PC-9 (cell line): ENCODE data around the gene DPYD. TPM values are rescaled to one million over a fixed set of nuclear protein-coding genes. Genes with fewer than 3 reads are reported as not detected.

ENCODE experiments used
- BruUV-seq: library from RNA; stranded (reverse); fragments of 400-500 nt; replicated peaks from 2 replicates; lab custom pipeline; 2021; lab: Mats Ljungman, UMichigan
- CTCF ChIA-PET: fragments of 300-600 bp; sonication (Branson Sonifier 250); formaldehyde crosslinking; loops from one replicate; lab custom pipeline; 2022; ENCODE audit warnings: antibody characterized with exemption; lab: Charles Lee
- POLR2A ChIA-PET: fragments of 300-600 bp; sonication (Branson Sonifier 250); formaldehyde crosslinking; loops from one replicate; lab custom pipeline; 2022; ENCODE audit warnings: antibody characterized with exemption; ENCODE audit not compliant: unreplicated experiment; lab: Charles Lee
- DNase-seq, 2 experiments: peaks; one replicate each; pipeline versions ENCODE4 v3.0.0 to v3.0.0-alpha.2; 2015 to 2022; ENCODE audit warnings: mixed read lengths in 1 of 2
- H2AFZ ChIP-seq: fragments of 200-600 bp; sonication (generic); 2 replicates; pipeline ENCODE4 v1.8.1; 2017; ENCODE audit warnings: antibody characterized with exemption
- H3F3A ChIP-seq: fragments of 200-600 bp; sonication (generic); 2 replicates; pipeline ENCODE4 v1.8.1; 2017; ENCODE audit warnings: antibody characterized with exemption, mild to moderate bottlenecking, low read depth; ENCODE audit not compliant: insufficient read depth
- H3K27ac ChIP-seq: fragments of 200-600 bp; sonication (generic); 2 replicates; pipeline ENCODE4 v1.6.1; 2016; ENCODE audit warnings: mixed run types
- H3K27me3 ChIP-seq: fragments of 200-600 bp; sonication (generic); 2 replicates; pipeline ENCODE4 v1.6.1; 2016; ENCODE audit warnings: low read depth, mixed run types; ENCODE audit not compliant: insufficient read depth
- H3K36me3 ChIP-seq: fragments of 200-600 bp; sonication (generic); 2 replicates; pipeline ENCODE4 v1.6.1; 2016; ENCODE audit warnings: low read depth, mixed run types
- H3K4me1 ChIP-seq: fragments of 200-600 bp; sonication (generic); replicated peaks from 2 replicates; pipeline ENCODE4 v1.6.1; 2016; ENCODE audit warnings: mixed run types; ENCODE audit not compliant: insufficient read depth
- H3K4me2 ChIP-seq: fragments of 200-600 bp; sonication (generic); 2 replicates; pipeline ENCODE4 v1.6.1; 2017; ENCODE audit warnings: mixed run types
- H3K4me3 ChIP-seq: fragments of 200-600 bp; sonication (generic); 2 replicates; pipeline ENCODE4 v1.6.1; 2016; ENCODE audit warnings: mixed run types
- H3K79me2 ChIP-seq: fragments of 200-600 bp; sonication (generic); 2 replicates; pipeline ENCODE4 v1.6.1; 2017; ENCODE audit warnings: low read depth, mixed run types
- H3K9me2 ChIP-seq: fragments of 200-600 bp; sonication (generic); 2 replicates; pipeline ENCODE4 v1.8.1; 2017; ENCODE audit warnings: mild to moderate bottlenecking; ENCODE audit not compliant: insufficient read depth
- H3K9me3 ChIP-seq: fragments of 200-600 bp; sonication (generic); 2 replicates; pipeline ENCODE4 v1.8.1; 2016; ENCODE audit warnings: low read depth; ENCODE audit not compliant: insufficient read depth
- H4K20me1 ChIP-seq: fragments of 200-600 bp; sonication (generic); 2 replicates; pipeline ENCODE4 v1.8.1; 2017; ENCODE audit not compliant: insufficient read depth
- CTCF ChIP-seq: fragments of 200-600 bp; sonication (generic); conservative IDR thresholded peaks from 2 replicates; pipeline ENCODE4 v1.6.1; 2017; ENCODE audit warnings: mixed run types, antibody characterized with exemption, mild to moderate bottlenecking, moderate library complexity
- EZH2 ChIP-seq: fragments of 200-600 bp; sonication (generic); IDR thresholded peaks from 2 replicates; pipeline ENCODE4 v1.8.0; 2017; ENCODE audit warnings: antibody characterized with exemption, low read depth
- intact Hi-C: fragments of 100-400 bp; cut with micrococcal nuclease; formaldehyde crosslinking; loops from one replicate; pipeline ENCODE4 v1.10.0; 2022; ENCODE audit not compliant: unreplicated experiment
- total RNA-seq: library from RNA; stranded (reverse); gene quantifications from 2 replicates; pipeline ENCODE4 v1.2.3, GENCODE V29; 2021

The DPYD gene
- total RNA-seq, 1 experiment from 2014 or later: 24.1 TPM

- no peak overlapping the region for H3K27ac ChIP-seq
- no TSS peak for BruUV-seq
- no peak overlapping the region for H3K4me2 ChIP-seq
- DNase-seq: no peak
- H3K4me1 ChIP-seq: no peaks in the 10 kb centered on the region
- no peak overlapping the region for H3K4me3 ChIP-seq
- H4K20me1 ChIP-seq: no peaks in the 10 kb centered on the region
- H3K79me2 ChIP-seq: no peaks in the 10 kb centered on the region
- intact Hi-C loops: no loop called here
- no peaks in the 10 kb centered on the region; the same call in 1 of the 2 replicates for H3F3A ChIP-seq
- no peaks in the 10 kb centered on the region for H3K9me3 ChIP-seq
- no peaks in the 10 kb centered on the region; the same call in 1 of the 2 replicates for H3K9me2 ChIP-seq
- CTCF ChIA-PET: no interaction called here
- TF ChIP-seq CTCF (no peak), EZH2 (no peak)
- no peaks in the 10 kb centered on the region for H3K27me3 ChIP-seq
- H2AFZ ChIP-seq: no peak overlapping the region
- no peaks in the 10 kb centered on the region for H3K36me3 ChIP-seq
- POLR2A ChIA-PET: no interaction called here
Observed at GRCh38 chr1:97875996-97876395, 44.8 kb downstream of the DPYD start.

GRCh38 chr1:97870589-97870988 lies 50.2 kb downstream of the DPYD start:
- Histone ChIP-seq H4K20me1 (no peaks in the 10 kb centered on the region), H3K27me3 (no peaks in the 10 kb centered on the region), H3K27ac (no peak overlapping the region), H2AFZ (no peak overlapping the region), H3K79me2 (no peaks in the 10 kb centered on the region), H3K9me3 (no peaks in the 10 kb centered on the region), H3F3A (no peaks in the 10 kb centered on the region; the same call in 1 of the 2 replicates), H3K4me1 (no peaks in the 10 kb centered on the region), H3K4me2 (no peak overlapping the region), H3K36me3 (no peaks in the 10 kb centered on the region), H3K4me3 (no peak overlapping the region), H3K9me2 (no peaks in the 10 kb centered on the region)
- no TSS peak for BruUV-seq
- intact Hi-C loops: no loop called here
- ChIA-PET POLR2A (interaction anchor here (0.6 kb wide), 2 partner anchors 34 to 135 kb away, joined by 3 read pairs; no protein-coding TSS in a partner anchor), CTCF (no interaction called here)
- DNase-seq: no peak
- TF ChIP-seq EZH2 (no peak), CTCF (no peak)

GRCh38 chr1:97869441-97869840 lies 51.4 kb downstream of the DPYD start:
- no peaks in the 10 kb centered on the region for H3K4me1 ChIP-seq
- H4K20me1 ChIP-seq: no peaks in the 10 kb centered on the region
- H3K79me2 ChIP-seq: no peaks in the 10 kb centered on the region
- 0 out of 2 replicates have a peak, but pooled peaks cover 5% of the 10 kb centered on the region for H3K9me2 ChIP-seq
- no peak overlapping the region for H2AFZ ChIP-seq
- no peak for TF ChIP-seq EZH2
- H3K9me3 ChIP-seq: no peaks in the 10 kb centered on the region
- no peak overlapping the region for H3K4me2 ChIP-seq
- BruUV-seq: no TSS peak
- intact Hi-C loops: no loop called here
- H3K27ac ChIP-seq: no peak overlapping the region
- ChIA-PET CTCF (no interaction called here), POLR2A (interaction anchor here (0.7 kb wide), 1 partner anchor 20 kb away, joined by 4 read pairs; no protein-coding TSS in a partner anchor)
- no peaks in the 10 kb centered on the region for H3K27me3 ChIP-seq
- H3F3A ChIP-seq: no peaks in the 10 kb centered on the region
- H3K36me3 ChIP-seq: no peaks in the 10 kb centered on the region
- H3K4me3 ChIP-seq: no peak overlapping the region
- DNase-seq: no peak

- ChIA-PET CTCF (no interaction called here), POLR2A (no interaction called here)
- no peak for DNase-seq
- Histone ChIP-seq H3F3A (no peaks in the 10 kb centered on the region), H3K9me2 (0 out of 2 replicates have a peak, but pooled peaks cover 5% of the 10 kb centered on the region), H3K27ac (no peak overlapping the region), H3K27me3 (no peaks in the 10 kb centered on the region), H4K20me1 (no peaks in the 10 kb centered on the region), H3K9me3 (no peaks in the 10 kb centered on the region), H3K4me1 (no peaks in the 10 kb centered on the region), H3K79me2 (no peaks in the 10 kb centered on the region), H3K4me3 (no peak overlapping the region), H2AFZ (no peak overlapping the region), H3K4me2 (no peak overlapping the region), H3K36me3 (no peaks in the 10 kb centered on the region)
- BruUV-seq: no TSS peak
- TF ChIP-seq CTCF: no peak
- TF ChIP-seq EZH2: no peak
- intact Hi-C loops: no loop called here
Observed at GRCh38 chr1:97867127-97867526, 53.7 kb downstream of the DPYD start.
